ENCODE data around the gene WDSUB1.

Gene WDSUB1, protein sequence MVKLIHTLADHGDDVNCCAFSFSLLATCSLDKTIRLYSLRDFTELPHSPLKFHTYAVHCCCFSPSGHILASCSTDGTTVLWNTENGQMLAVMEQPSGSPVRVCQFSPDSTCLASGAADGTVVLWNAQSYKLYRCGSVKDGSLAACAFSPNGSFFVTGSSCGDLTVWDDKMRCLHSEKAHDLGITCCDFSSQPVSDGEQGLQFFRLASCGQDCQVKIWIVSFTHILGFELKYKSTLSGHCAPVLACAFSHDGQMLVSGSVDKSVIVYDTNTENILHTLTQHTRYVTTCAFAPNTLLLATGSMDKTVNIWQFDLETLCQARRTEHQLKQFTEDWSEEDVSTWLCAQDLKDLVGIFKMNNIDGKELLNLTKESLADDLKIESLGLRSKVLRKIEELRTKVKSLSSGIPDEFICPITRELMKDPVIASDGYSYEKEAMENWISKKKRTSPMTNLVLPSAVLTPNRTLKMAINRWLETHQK

DNA sequence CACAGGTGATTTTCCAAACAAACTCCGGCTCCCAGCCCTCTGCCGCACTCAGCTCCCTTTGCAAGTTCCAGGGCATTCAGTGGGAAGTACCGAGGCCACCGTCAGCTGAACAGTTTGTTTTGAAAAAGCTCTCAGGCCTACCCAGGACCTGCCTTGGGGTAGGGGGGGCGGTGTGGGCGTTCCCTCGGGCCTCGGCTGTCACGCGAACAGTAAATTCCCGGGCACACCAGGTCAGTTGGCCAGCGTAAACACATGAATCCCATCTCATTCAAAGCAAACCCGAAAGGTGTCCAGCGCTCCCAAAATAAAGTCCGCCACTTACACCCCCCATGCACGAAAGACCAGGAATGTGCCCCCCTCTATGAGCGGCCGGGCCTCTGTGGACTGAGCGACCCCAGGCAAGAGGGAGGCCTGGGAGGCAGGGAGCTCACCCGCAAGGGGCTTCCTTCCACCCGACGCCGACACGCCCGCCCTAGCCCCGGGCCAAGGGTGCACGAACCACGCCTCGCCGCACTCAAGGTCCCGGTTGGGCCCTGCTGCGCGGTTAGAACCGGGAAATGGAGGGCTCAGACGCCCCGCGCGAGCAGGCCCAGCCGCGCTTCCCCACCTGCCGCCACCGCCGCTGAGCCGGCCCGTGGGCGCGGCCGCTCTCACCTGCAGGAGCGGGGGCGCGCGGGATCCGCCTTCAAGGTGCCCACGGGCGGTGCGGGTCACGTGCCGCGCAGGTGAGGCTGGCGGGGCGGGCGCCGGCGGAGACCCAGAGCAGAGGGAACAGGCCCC lies at the start of gene WDSUB1:
TSS of gene WDSUB1 (minus strand) at position 775 of the 780 bp plus-strand sequence. CDS start 3,634 bp downstream, outside the sequence.
- Histone ChIP-seq H3K36me3 (peaks cover 6 to 14% (median 7%) of the 10 kb centered on the region in 3 donors), H3K27ac (peak within 1 kb of the TSS; percentile 86 to 87), H3K9me3 (no peaks in the 10 kb centered on the region), H3K27me3 (no peaks in the 10 kb centered on the region), H3K4me3 (peak within 1 kb of the TSS; percentile 78 to 95), H3K4me1 (peaks cover 0 to 27% (median 14%) of the 10 kb centered on the region in 4 donors)
- TF ChIP-seq, protein P1, sequence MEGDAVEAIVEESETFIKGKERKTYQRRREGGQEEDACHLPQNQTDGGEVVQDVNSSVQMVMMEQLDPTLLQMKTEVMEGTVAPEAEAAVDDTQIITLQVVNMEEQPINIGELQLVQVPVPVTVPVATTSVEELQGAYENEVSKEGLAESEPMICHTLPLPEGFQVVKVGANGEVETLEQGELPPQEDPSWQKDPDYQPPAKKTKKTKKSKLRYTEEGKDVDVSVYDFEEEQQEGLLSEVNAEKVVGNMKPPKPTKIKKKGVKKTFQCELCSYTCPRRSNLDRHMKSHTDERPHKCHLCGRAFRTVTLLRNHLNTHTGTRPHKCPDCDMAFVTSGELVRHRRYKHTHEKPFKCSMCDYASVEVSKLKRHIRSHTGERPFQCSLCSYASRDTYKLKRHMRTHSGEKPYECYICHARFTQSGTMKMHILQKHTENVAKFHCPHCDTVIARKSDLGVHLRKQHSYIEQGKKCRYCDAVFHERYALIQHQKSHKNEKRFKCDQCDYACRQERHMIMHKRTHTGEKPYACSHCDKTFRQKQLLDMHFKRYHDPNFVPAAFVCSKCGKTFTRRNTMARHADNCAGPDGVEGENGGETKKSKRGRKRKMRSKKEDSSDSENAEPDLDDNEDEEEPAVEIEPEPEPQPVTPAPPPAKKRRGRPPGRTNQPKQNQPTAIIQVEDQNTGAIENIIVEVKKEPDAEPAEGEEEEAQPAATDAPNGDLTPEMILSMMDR (IDR thresholded peaks at IDR 0.05) = no peak
- peak; percentile 71 to 90 for DNase-seq
- intact Hi-C loops (cut with DNase I; ENCODE audit: low total_unique reads) = loop anchor here (10.0 kb wide), 1 partner anchor 429 kb away; the partner anchor contains the start of gene MARCHF7

DNA sequence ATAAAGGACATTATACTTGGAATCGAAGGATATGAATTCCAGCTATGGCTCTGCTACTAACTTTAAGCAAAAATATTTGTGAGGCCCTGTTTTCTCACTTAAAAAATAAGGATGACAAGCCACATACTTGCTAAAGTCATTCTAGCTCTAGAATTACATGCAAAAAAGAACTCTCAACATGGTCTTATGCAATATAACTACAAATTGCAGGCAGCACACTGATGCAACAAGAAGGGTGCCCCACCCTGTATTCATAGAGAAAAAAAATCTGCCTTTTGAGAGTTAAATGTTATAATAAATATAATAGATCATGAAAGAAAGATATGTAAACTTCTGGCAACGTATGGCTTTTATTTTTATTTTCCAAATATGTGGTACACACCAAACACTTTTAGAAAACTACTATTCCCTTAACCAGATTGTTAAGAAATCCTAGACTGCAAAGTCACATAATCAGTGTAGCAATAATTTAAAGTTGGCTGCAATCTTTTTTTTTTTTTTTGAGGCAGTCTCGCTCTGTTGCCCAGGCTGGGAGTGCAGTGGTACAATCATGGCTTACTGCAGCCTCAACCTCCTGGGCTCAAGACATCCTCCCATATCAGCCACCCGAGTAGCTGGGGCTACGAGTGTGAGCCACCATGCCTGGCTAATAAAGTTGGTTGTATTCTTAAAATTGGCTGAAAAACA lies 40.2 kb upstream of the WDSUB1 start:
- intact Hi-C loops (cut with DNase I; ENCODE audit: low total_unique reads) = no loop called here
- Histone ChIP-seq H3K4me3 (no peak overlapping the region), H3K36me3 (peaks cover 36 to 56% (median 37%) of the 10 kb centered on the region in 3 donors), H3K27ac (no peak overlapping the region), H3K9me3 (no peaks in the 10 kb centered on the region), H3K4me1 (no peaks in the 10 kb centered on the region), H3K27me3 (no peaks in the 10 kb centered on the region)
- TF ChIP-seq, protein P1 (IDR thresholded peaks at IDR 0.05) = no peak
- no peak for DNase-seq

DNA sequence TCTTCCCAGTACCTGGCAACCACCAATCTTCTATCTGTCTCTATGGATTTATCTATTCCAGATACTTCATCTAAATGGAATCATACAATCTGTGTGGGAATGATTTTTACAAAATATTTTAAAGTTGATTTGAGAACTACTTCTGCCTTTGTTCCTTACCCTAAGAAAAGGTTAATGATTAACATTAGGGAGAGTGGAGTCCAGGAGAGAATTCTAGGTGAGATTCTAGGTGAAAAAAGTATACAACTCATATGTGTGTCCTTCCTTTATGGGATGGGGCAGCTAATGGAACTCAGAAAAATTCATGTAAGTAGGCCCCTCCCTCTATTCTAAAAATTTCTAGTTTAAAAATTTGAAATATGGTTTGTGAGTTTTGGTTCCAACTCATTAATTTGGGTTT lies 35.9 kb upstream of the WDSUB1 start:
- no peaks in the 10 kb centered on the region for H3K9me3 ChIP-seq
- H3K4me1 ChIP-seq = no peaks in the 10 kb centered on the region
- no peak overlapping the region for H3K27ac ChIP-seq
- no peak overlapping the region for H3K4me3 ChIP-seq
- H3K27me3 ChIP-seq = no peaks in the 10 kb centered on the region
- intact Hi-C loops (cut with DNase I; ENCODE audit: low total_unique reads) = no loop called here
- H3K36me3 ChIP-seq = peaks cover 19 to 38% (median 33%) of the 10 kb centered on the region in 3 donors
- DNase-seq = no peak
- TF ChIP-seq, protein P1 (IDR thresholded peaks at IDR 0.05) = no peak

DNA sequence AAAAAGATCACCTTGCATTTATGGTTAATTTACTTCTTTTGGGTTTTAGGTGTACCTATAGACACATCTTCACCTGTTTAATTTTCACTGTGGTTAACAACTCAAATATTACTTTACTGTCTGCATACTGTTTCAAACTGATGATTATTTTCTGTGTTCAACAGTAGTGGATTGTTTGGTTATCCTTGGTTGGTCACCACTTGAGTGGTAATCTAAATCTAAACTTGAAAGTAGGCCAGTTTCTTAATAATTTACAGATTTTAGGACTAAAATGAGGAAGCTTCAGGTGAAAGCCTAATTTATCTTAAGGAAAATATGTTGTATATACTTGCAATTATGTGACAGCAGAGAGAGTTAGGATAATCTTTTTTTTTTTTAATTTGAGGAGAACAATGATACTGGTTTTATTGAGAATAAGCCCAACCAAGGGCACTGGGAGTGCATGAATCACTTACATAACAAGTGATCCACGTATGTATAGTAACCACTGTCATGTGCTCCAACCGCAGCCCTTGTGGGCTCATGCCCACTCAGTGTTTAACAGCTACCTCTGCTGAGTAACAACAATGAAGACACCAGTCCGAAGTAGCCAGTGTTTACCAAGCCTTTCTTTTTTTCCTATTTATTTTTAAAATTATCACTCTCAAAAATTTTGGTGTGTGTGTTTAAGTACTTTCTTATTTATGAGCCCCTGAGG lies 31.0 kb upstream of the WDSUB1 start:
- no peaks in the 10 kb centered on the region for H3K4me1 ChIP-seq
- no peaks in the 10 kb centered on the region for H3K27me3 ChIP-seq
- H3K4me3 ChIP-seq = no peak overlapping the region
- H3K27ac ChIP-seq = no peak overlapping the region
- H3K9me3 ChIP-seq = no peaks in the 10 kb centered on the region
- intact Hi-C loops (cut with DNase I; ENCODE audit: low total_unique reads) = no loop called here
- TF ChIP-seq, protein P1 (IDR thresholded peaks at IDR 0.05) = no peak
- DNase-seq = no peak
- peaks cover 3 to 24% (median 23%) of the 10 kb centered on the region in 3 donors for H3K36me3 ChIP-seq

DNA sequence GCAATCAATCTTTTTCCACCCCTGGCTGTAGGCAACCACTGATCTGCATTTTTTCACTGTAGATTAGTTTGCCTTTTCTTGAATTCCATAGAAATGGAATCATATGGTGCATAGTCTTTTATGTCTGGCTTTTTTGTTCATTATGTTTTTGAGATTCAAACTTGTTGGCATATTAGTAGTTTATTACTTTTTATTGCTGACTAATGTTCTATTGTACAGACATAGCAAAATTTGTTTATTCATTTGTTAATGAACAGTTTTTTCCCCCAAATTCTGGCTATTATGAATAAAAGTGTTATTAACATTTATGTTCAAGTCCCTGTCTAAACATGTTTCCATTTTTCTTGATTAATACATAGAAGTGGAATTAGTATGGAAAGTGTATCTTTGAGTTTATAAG lies 21.4 kb upstream of the WDSUB1 start:
- H3K27me3 ChIP-seq = no peaks in the 10 kb centered on the region
- no peak overlapping the region for H3K27ac ChIP-seq
- H3K9me3 ChIP-seq = no peaks in the 10 kb centered on the region
- TF ChIP-seq, protein P1 (IDR thresholded peaks at IDR 0.05) = no peak
- no peaks in the 10 kb centered on the region for H3K4me1 ChIP-seq
- H3K4me3 ChIP-seq = no peak overlapping the region
- no peak for DNase-seq
- H3K36me3 ChIP-seq = no peaks in the 10 kb centered on the region
- intact Hi-C loops (cut with DNase I; ENCODE audit: low total_unique reads) = no loop called here

Measured in tibial artery (tissue), 4 donors.